Skeletal muscle cell (primary cell): ENCODE data around the gene AGRN.
"Not testable (repeated sequence)": the region's sequence is repeated elsewhere in the genome, so short reads cannot be mapped to it uniquely, and the experiment has no call there.

ENCODE experiments used
- DNase-seq: peaks from one replicate; pipeline ENCODE4 v3.0.0-alpha.2; 2010; ENCODE audit warnings: low read depth
- H3K4me3 ChIP-seq: 2 replicates; pipeline ENCODE4 v1.5.1; 2011; ENCODE audit warnings: low read depth, mild to moderate bottlenecking, control low read depth, low read length, moderate library complexity

AGRN gene

DNA sequence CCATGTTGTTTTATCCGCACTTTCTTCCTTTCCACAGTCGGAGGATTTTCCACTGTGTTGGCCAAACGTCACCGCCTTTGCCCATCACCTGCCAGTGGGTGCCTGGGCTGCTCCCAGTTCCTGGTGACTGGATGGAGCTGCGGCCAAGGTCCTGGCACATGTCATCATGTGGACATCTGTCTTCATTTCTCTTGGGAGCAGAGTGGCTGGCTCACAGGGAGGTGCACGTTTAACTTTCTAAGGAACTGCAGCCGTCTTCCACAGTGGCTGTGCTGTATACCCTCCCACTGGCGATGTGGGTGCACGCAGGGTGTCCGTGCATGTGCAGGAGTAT lies 73.7 kb downstream of the AGRN start:
- no peak overlapping the region for H3K4me3 ChIP-seq
- DNase-seq = no peak

DNA sequence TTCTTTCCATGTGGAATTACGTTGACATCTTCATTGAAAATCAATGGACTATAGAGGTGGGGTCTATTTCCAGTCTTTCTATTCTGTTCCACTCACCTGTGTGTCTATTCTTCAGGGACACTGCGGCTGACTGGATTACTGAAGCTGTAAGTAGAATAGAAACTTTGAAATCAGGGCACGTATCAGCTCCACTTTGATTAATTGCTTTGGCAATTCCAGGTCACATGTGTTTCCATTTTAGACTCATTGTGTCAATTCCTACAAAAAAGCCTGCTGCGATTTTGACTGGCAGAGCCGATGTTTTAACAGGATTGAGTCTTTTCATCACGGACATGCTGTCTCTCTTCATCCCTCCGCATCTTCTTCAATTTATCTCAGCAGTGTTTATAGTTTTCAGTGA lies 75.1 kb downstream of the AGRN start:
- H3K4me3 ChIP-seq = no peak overlapping the region
- DNase-seq = no peak

DNA sequence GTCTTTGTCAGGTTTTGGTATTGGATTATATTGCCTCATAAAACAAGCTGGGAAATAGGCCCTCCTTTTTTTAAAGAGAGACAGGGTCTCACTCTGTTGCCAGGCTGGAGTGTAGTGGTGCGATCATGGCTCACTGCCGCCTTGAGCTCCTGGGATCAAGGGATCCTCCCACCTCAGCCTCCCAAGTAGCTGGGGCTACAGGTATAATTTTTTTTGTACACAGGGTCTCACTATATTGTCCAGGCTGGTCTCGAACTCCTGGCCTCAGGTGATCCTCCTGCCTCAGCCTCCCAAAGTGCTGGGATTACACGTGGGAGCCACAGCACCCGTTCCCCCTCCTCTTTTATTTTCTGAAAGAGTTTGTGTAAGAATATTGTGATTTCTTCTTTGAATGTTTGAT lies 76.2 kb downstream of the AGRN start:
- DNase-seq, H3K4me3 ChIP-seq: not testable (repeated sequence)

DNA sequence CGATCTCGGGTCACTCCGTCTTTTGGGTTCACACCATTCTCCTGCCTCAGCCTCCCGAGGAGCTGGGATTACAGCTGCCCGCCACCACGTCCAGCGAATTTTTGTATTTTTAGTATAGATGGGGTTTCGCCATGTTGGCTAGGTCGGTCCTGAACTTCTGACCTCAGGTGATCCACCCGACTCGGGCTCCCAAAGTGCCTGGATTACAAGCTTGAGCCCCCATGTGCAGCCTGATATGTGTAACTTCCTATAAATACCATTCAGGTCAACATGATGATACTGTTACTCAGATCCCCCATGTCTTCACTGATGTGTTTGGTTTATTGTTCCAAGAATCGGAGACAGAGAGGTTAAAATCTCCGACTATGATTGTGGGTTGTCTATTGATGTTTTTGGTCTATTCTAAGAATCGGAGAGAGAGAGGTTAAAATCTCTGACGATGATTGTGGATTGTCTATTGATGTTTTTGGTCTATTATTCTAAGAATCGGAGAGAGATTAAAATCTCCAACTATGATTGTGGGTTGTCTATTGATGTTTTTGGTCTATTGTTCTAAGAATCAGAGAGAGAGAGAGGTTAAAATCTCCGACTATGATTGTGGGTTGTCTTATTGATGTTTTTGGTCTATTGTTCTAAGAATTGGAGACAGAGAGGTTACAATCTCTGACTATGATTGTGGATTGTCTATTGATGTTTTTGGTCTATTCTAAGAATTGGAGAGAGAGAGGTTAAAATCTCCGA lies 78.9 kb downstream of the AGRN start:
- DNase-seq = no peak
- no peak overlapping the region for H3K4me3 ChIP-seq

DNA sequence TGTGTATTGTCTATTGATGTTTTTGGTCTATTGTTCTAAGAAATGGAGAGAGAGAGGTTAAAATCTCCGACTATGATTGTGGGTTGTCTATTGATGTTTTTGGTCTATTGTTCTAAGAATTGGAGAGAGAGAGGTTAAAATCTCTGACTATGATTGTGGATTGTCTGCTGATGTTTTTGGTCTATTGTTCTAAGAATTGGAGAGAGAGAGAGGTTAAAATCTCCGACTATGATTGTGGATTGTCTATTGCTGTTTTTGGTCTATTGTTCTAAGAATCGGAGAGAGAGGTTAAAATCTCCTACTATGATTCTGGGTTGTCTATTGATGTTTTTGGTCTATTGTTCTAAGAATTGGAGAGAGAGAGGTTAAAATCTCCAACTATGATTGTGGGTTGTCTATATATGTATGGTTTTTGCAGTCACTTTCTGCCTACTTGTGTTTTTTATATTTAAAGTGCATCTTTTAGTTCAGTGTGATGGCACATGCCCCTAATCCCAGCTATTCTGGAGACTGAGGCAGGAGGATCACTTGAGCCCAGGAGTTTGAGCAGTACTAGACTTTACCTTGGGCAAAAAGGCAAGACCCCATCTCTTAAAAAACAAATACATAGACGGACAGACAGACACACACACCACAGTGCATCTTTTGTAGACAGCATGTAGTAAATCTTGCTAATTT lies 79.7 kb downstream of the AGRN start:
- DNase-seq = no peak

DNA sequence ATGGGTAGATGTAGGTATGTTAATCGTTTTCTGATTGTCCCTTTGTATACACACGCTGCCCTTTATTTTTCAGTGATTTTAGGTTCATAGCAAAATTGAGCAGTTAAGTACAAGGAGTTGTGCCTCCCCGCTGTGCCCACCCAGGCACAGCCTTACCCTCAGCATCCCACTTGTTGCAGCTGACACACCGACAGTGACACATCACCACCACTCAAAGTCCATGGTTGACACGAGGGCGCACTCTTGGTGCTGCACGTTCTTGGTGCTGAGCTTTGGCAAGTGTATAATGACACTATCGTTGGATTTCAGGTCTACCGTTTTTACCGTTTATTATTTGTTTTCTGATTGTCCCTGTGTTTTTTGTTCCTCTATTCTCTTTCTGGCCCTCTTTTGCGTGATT lies 80.4 kb downstream of the AGRN start:
- no peak for DNase-seq
- no peak overlapping the region for H3K4me3 ChIP-seq

More for the DNA sequence above, 79.7 kb downstream of the AGRN start:
- H3K4me3 ChIP-seq = no peak overlapping the region

DNA sequence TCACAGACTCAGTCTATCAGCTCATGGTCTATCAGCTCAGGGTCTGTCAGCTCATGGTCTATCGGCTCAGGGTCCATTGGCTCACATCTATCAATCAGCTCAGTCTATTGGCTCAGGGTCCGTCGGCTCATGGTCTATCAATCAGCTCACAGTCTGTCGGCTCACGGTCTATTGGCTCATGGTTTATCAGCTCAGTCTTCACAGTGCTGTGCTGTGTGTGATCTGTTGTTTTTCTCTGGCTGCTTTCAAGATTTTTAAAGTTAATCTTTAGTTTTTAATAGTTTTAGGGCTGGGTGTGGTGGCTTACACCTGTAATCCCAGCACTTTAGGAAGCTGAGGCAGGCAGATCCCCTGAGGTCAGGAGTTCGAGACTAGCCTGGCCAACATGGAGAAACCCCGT lies 81.6 kb downstream of the AGRN start:
- H3K4me3 ChIP-seq = no peak overlapping the region
- no peak for DNase-seq

DNA sequence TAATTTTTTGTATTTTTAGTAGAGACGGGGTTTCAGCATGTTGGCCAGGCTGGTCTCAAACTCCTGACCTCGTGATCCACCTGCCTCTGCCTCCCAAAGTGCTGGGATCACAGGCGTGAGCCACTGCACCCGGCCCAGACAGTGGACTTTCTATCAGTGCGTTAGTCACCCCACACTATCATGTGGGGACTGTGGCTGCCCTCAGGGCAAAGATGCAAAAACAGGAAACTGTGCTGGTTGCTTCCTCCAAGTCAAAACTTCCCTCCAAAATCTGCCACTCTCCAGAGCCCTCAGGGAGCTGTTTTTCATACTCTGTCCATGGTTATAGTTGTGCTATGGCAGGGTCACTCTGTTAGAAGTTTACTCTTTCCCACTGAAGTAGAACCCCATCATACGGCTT lies 84.2 kb downstream of the AGRN start:
- not testable (repeated sequence) for DNase-seq, H3K4me3 ChIP-seq
